ENCODE results near the gene ADAD1.

The ADAD1 gene

GRCh38 chr4:122456231-122457116 is 77.7 kb downstream of the ADAD1 start, which contains the start of gene IL2:
Gene IL2 (minus strand): TSS chr4:122456725. CDS start chr4:122456440, 285 bp downstream.
- DNase-seq (ENCODE audit: low read depth in 3 of 3) = no peak

GRCh38 chr4:122458625-122459024 is 79.8 kb downstream of the ADAD1 start:
- DNase-seq (ENCODE audit: low read depth in 3 of 3) = peak in 2 of 3 donors; percentile 33 to 35

GRCh38 chr4:122469457-122469856 is 90.6 kb downstream of the ADAD1 start:
- DNase-seq (ENCODE audit: low read depth in 3 of 3) = no peak

DNA sequence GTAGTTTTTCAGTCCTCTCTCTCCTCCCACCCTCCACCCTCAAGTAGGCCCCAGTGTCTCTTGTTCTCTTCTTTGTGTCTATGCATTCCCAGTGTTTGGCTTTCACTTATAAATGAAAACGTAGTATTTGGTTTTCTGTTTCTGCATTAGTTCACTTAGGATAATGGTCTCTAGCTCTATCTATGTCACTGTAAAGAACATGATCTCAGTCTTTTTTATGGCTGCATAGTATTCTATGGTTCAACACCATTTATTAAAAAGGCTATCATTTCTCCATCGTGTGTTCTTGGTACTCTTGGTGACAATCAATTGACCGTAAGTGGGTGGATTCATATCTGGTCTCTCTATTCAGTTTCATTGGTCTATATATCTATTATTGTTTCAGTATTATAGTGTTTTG is 96.4 kb downstream of the ADAD1 start:
- DNase-seq (ENCODE audit: low read depth in 3 of 3) = no peak

DNA sequence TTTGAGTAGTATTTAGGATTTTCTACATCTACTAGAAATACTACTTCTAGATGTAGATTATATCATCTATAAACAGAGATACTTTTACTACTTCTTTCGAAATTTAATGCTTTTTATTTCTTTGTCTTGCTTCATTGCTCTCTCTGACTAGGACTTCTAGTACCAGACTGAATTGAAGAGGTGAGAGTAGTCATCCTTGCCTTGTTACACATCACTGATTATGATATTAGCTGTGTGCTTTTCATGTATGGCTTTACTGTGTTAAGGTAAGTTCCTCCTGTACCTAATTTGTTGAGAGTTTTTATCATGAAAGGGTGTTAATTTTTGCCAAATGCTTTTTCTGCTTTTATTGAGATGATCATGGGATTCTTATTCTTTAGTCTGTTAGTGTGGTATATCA is 97.3 kb downstream of the ADAD1 start:
- no peak for DNase-seq (ENCODE audit: low read depth in 3 of 3)

GRCh38 chr4:122476745-122477144 is 97.9 kb downstream of the ADAD1 start:
- no peak for DNase-seq (ENCODE audit: low read depth in 3 of 3)

Measured in stimulated activated CD4-positive, alpha-beta T cell treated with anti-CD3 and anti-CD28 coated beads, TNF-alpha, amount 100 ng/mL, for 48 hours (primary cell).